NCI-H2171 treated with DMSO at 0.1 percent for 48 hours (cell line): Measurements from ENCODE around the gene TLCD1.
A peak's percentile ranks its signal among the peaks of the same experiment; 100 is the strongest.

Experiments
- DNase-seq: peaks from one replicate; lab custom pipeline; 2025; lab: John Stamatoyannopoulos, UW

The TLCD1 gene

GRCh38 chr17:28726226-28726626, at the start of gene TLCD1:
Gene TLCD1 (minus strand): TSS chr17:28726233. CDS start chr17:28726097, 136 bp downstream.
- peak; percentile 73 for DNase-seq

GRCh38 chr17:28774206-28774605, 48.2 kb upstream of the TLCD1 start:
- peak; percentile 57 for DNase-seq

GRCh38 chr17:28773736-28774135, 47.7 kb upstream of the TLCD1 start:
- DNase-seq, result no peak

GRCh38 chr17:28765038-28765437, 39.0 kb upstream of the TLCD1 start:
- no peak for DNase-seq

- DNase-seq, result peak; percentile 69
Measured at GRCh38 chr17:28763804-28764266, 37.8 kb upstream of the TLCD1 start.

GRCh38 chr17:28763137-28763799, 37.2 kb upstream of the TLCD1 start:
- no peak for DNase-seq

- DNase-seq, result no peak
Measured at GRCh38 chr17:28760601-28761562, 34.8 kb upstream of the TLCD1 start.

GRCh38 chr17:28759256-28759865, 33.3 kb upstream of the TLCD1 start:
- no peak for DNase-seq

GRCh38 chr17:28758411-28759121, 32.5 kb upstream of the TLCD1 start:
- DNase-seq, result no peak

- DNase-seq, result no peak
Measured at GRCh38 chr17:28756049-28756804, 30.2 kb upstream of the TLCD1 start.

GRCh38 chr17:28755486-28755885, 29.5 kb upstream of the TLCD1 start:
- DNase-seq, result no peak

- no peak for DNase-seq
Measured at GRCh38 chr17:28751600-28752366, 25.8 kb upstream of the TLCD1 start.

- DNase-seq, result peak; percentile 84
Measured at GRCh38 chr17:28750178-28751047, 24.4 kb upstream of the TLCD1 start.

- no peak for DNase-seq
Measured at GRCh38 chr17:28749516-28750177, 23.6 kb upstream of the TLCD1 start.

- DNase-seq, result no peak
Measured at GRCh38 chr17:28748852-28749515, 23.0 kb upstream of the TLCD1 start.

GRCh38 chr17:28747801-28748750, 22.0 kb upstream of the TLCD1 start:
- DNase-seq, result no peak

- DNase-seq, result peak; percentile 69
Measured at GRCh38 chr17:28747051-28747691, 21.1 kb upstream of the TLCD1 start.
